ENCODE data around the gene CLDN9.

DNA sequence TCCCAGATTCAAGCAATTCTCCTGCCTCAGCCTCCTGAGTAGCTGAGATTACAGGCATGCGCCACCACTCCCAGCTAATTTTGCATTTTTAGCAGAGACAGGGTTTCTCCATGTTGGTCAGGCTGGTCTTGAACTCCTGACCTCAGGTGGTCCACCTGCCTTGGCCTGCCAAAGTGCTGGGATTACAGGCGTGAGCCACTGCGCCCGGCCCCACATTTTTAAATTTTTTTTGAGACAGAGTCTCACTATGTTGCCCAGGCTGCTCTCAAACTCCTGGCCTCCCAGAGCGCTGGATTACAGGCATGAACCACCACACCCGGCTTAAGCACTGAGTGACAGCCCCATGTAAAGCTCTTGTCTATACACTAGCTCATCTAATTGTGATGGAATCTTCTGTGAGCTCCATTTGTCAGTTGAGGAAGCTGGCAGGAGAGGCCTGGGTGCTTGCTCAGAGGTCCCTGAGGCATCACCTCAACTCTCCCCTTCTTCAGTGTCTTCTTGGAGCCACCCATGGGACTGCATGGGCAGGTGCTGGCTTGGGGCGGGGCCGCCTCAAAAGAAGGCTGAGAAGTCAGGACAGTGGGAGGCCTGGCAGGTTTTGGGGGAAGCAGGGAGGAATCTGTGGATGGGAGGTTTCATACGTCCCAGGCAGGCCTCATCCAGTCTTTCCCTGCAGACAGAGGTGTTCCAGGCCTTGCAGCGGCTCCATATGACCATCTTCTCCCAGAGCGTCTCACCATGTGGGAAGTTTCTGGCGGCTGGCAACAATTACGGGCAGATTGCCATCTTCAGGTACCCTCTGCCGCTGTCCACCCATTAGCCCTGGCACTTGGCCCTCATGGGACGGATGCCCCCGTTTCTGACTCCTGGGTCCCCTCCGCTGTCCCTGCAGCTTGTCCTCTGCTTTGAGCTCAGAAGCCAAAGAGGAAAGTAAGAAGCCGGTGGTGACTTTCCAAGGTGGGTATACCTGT is 12.6 kb downstream of the CLDN9 start:
- no peak for TF ChIP-seq ZNF274 (IDR thresholded peaks at IDR 0.05; ENCODE audit: low read depth, low read length)
- TF ChIP-seq YY1 (IDR thresholded peaks at IDR 0.05; ENCODE audit: insufficient read depth, insufficient read length), result no peak
